Esophagus squamous epithelium (tissue), 4 donors: ENCODE results near the gene ZNF738.
"Not testable (repeated sequence)": the region's sequence is repeated elsewhere in the genome, so short reads cannot be mapped to it uniquely, and the experiment has no call there.

Experiments used
- CTCF ChIP-seq, 6 experiments: fragments of 450-650 bp in 4 of 6; fragments of 200-600 bp in 2 of 6; sonication (generic) in 2 of 6; IDR thresholded peaks; one replicate each; pipeline ENCODE4 v1.5.1; 2016 to 2019; ENCODE audit warnings: antibody characterized with exemption in 6 of 6, mild to moderate bottlenecking in 4 of 6, moderate library complexity in 4 of 6
- POLR2A ChIP-seq, 4 donors: fragments of 450-650 bp; IDR thresholded peaks; one replicate each; pipeline ENCODE4 v1.6.1; 2017; ENCODE audit warnings: antibody characterized with exemption in 4 of 4, mild to moderate bottlenecking in 4 of 4, moderate library complexity in 3 of 4

- not testable (repeated sequence) for TF ChIP-seq CTCF, POLR2A (IDR thresholded peaks at IDR 0.05)
Observed at GRCh38 chr19:21312807-21313206, 46.0 kb upstream of the ZNF738 start.
